ENCODE measurements around the gene INPP5F. TPM values are rescaled to one million over a fixed set of nuclear protein-coding genes. Genes with fewer than 3 reads are reported as not detected.

INPP5F gene
- 10 to 100 TPM; 22.7 to 39.8 (median 36.4) TPM for total RNA-seq

- no peaks in the 10 kb centered on the region for H3K9me3 ChIP-seq
- H3K36me3 ChIP-seq: no peaks in the 10 kb centered on the region
- DNase-seq (ENCODE audit: low spot score in 2 of 2): peak; percentile 97 to 98
- peak within 1 kb of the TSS; percentile 82 to 97 (median 95) for H3K27ac ChIP-seq
- WGBS, 2 donors: 0 to 1% methylated on average over 15 to 18 of the region's 95 CpGs
- H3K4me1 ChIP-seq: peaks cover 0 to 40% (median 15%) of the 10 kb centered on the region in 4 donors
- peak; percentile 38 to 69 for TF ChIP-seq POLR2A (IDR thresholded peaks at IDR 0.05)
- TF ChIP-seq, protein P1, sequence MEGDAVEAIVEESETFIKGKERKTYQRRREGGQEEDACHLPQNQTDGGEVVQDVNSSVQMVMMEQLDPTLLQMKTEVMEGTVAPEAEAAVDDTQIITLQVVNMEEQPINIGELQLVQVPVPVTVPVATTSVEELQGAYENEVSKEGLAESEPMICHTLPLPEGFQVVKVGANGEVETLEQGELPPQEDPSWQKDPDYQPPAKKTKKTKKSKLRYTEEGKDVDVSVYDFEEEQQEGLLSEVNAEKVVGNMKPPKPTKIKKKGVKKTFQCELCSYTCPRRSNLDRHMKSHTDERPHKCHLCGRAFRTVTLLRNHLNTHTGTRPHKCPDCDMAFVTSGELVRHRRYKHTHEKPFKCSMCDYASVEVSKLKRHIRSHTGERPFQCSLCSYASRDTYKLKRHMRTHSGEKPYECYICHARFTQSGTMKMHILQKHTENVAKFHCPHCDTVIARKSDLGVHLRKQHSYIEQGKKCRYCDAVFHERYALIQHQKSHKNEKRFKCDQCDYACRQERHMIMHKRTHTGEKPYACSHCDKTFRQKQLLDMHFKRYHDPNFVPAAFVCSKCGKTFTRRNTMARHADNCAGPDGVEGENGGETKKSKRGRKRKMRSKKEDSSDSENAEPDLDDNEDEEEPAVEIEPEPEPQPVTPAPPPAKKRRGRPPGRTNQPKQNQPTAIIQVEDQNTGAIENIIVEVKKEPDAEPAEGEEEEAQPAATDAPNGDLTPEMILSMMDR (IDR thresholded peaks at IDR 0.05): peak; percentile 24 to 71 (median 41)
- peak in 1 of 2 donors; percentile 60 for TF ChIP-seq EP300 (IDR thresholded peaks at IDR 0.05)
- H3K27me3 ChIP-seq: no peaks in the 10 kb centered on the region
- H3K4me3 ChIP-seq: peak within 1 kb of the TSS; percentile 61 to 82 (median 64)
These were observed at the start of gene INPP5F for GRCh38 chr10:119725828-119726675. TSS of gene INPP5F (plus strand) at chr10:119726050. CDS start at chr10:119726263, 213 bp downstream.

DNA sequence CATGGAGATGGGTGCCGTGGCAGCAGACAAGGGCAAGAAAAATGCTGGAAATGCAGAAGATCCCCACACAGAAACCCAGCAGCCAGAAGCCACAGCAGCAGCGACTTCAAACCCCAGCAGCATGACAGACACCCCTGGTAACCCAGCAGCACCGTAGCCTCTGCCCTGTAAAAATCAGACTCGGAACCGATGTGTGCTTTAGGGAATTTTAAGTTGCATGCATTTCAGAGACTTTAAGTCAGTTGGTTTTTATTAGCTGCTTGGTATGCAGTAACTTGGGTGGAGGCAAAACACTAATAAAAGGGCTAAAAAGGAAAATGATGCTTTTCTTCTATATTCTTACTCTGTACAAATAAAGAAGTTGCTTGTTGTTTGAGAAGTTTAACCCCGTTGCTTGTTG, 48.7 kb upstream of the INPP5F start:
- TF ChIP-seq POLR2A (IDR thresholded peaks at IDR 0.05) (no peak), EP300 (IDR thresholded peaks at IDR 0.05) (no peak)
- TF ChIP-seq, protein P1 (IDR thresholded peaks at IDR 0.05): no peak
- Histone ChIP-seq H3K27me3 (no peaks in the 10 kb centered on the region), H3K4me1 (peaks cover 0 to 25% (median 9%) of the 10 kb centered on the region in 4 donors), H3K4me3 (no peak overlapping the region), H3K9me3 (no peaks in the 10 kb centered on the region), H3K27ac (no peak overlapping the region), H3K36me3 (peaks cover 0 to 64% (median 10%) of the 10 kb centered on the region in 3 donors)
- 73 to 76% methylated on average over 6 of the region's 6 CpGs for WGBS, 2 donors
- DNase-seq (ENCODE audit: low spot score in 2 of 2): no peak

GRCh38 chr10:119677904-119678755, 47.7 kb upstream of the INPP5F start:
- Histone ChIP-seq H3K36me3 (peaks cover 0 to 54% (median 5%) of the 10 kb centered on the region in 3 donors), H3K9me3 (no peaks in the 10 kb centered on the region), H3K4me1 (peaks cover 0 to 29% (median 9%) of the 10 kb centered on the region in 4 donors), H3K4me3 (no peak overlapping the region), H3K27ac (peak overlapping the region in 1 of 4 donors; percentile 28), H3K27me3 (no peaks in the 10 kb centered on the region)
- no peak for TF ChIP-seq EP300 (IDR thresholded peaks at IDR 0.05)
- TF ChIP-seq, protein P1 (IDR thresholded peaks at IDR 0.05): no peak
- TF ChIP-seq POLR2A (IDR thresholded peaks at IDR 0.05): no peak
- WGBS, 2 donors: 93 to 94% methylated on average over 13 of the region's 13 CpGs
- DNase-seq (ENCODE audit: low spot score in 2 of 2): no peak

DNA sequence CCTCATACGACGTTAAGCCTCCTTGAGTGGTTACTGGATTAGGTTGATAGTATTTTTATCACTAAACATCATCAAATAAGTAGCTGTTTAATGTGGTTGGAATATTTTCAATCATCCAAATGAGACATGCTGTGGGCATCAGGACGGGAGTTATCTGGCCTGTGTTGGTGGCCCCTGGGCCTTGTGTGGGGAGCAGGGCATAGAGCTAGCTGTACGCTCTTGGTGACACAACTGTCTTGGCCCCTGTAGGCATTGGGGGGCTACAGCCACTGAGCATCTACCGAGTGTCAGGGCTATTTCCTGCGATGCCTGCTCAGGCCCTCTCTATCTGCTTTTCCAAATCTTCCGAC, 46.4 kb upstream of the INPP5F start:
- 87 to 94% methylated on average over 7 of the region's 7 CpGs for WGBS, 2 donors
- Histone ChIP-seq H3K4me1 (peaks cover 0 to 29% (median 9%) of the 10 kb centered on the region in 4 donors), H3K27me3 (no peaks in the 10 kb centered on the region), H3K4me3 (no peak overlapping the region), H3K36me3 (peaks cover 0 to 41% (median 0%) of the 10 kb centered on the region in 3 donors), H3K27ac (no peak overlapping the region), H3K9me3 (no peaks in the 10 kb centered on the region)
- TF ChIP-seq POLR2A (IDR thresholded peaks at IDR 0.05) (no peak), EP300 (IDR thresholded peaks at IDR 0.05) (no peak)
- TF ChIP-seq, protein P1 (IDR thresholded peaks at IDR 0.05): no peak
- no peak for DNase-seq (ENCODE audit: low spot score in 2 of 2)

All from tibial nerve (tissue), 4 donors.